GM12892 (cell line): Measurements from ENCODE around the gene KRTAP11-1.

ENCODE experiments used
- POLR2A ChIP-seq: IDR thresholded peaks from 2 replicates; pipeline ENCODE4 v1.6.1; 2011; ENCODE audit warnings: low read depth, low read length, control low read depth
- POLR2AphosphoS5 ChIP-seq: IDR thresholded peaks from 2 replicates; pipeline ENCODE4 v1.6.1; 2011; ENCODE audit warnings: low read depth, low read length, control low read depth

DNA sequence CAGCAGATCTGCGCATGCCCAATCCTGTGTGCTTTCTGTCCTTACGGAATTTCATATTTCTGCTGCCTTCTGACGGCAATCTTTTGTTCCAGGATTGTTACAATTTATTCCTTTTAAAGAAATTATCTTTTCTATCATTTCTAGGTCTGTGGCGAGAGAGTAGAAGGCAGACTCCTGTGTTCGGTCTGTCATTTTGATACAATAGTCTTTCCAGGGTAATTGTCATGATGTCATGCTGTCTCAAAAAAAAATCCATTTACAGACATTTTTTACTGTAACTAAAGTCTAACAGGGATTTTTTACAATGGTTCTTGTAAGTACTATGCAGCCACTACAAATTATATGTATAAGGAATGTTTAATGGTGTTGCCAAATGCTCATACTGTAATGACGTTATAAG is 42.8 kb downstream of the KRTAP11-1 start:
- TF ChIP-seq POLR2A, result no peak
- no peak for TF ChIP-seq POLR2AphosphoS5
